ENCODE measurements around the gene UBE2K. TPM values are rescaled to one million over a fixed set of nuclear protein-coding genes. Genes with fewer than 3 reads are reported as not detected.
A peak's percentile ranks its signal among the peaks of the same experiment; 100 is the strongest.
"Not testable (repeated sequence)": the region's sequence is repeated elsewhere in the genome, so short reads cannot be mapped to it uniquely, and the experiment has no call there.

UBE2K gene
- total RNA-seq, 1 experiment from 2014 or later = 33.4 TPM

GRCh38 chr4:39785083-39785482 lies 87.1 kb downstream of the UBE2K start:
- DNase-seq (ENCODE audit: extremely low read depth, low read depth) = no peak

- no peak for DNase-seq (ENCODE audit: extremely low read depth, low read depth)
Observed at GRCh38 chr4:39786838-39787237, 88.9 kb downstream of the UBE2K start.

- DNase-seq (ENCODE audit: extremely low read depth, low read depth) = no peak
Observed at GRCh38 chr4:39792128-39792527, 94.2 kb downstream of the UBE2K start.

GRCh38 chr4:39792529-39792928 lies 94.6 kb downstream of the UBE2K start:
- no peak for DNase-seq (ENCODE audit: extremely low read depth, low read depth)

GRCh38 chr4:39792976-39793375 lies 95.0 kb downstream of the UBE2K start:
- DNase-seq (ENCODE audit: extremely low read depth, low read depth) = not testable (repeated sequence)

- no peak for DNase-seq (ENCODE audit: extremely low read depth, low read depth)
Observed at GRCh38 chr4:39802005-39802404, 104.1 kb downstream of the UBE2K start.

GRCh38 chr4:39808231-39808749 lies 110.4 kb downstream of the UBE2K start:
- DNase-seq (ENCODE audit: extremely low read depth, low read depth) = no peak

GRCh38 chr4:39812500-39812899 lies 114.6 kb downstream of the UBE2K start:
- no peak for DNase-seq (ENCODE audit: extremely low read depth, low read depth)

GRCh38 chr4:39813033-39813432 lies 115.1 kb downstream of the UBE2K start:
- DNase-seq (ENCODE audit: extremely low read depth, low read depth) = not testable (repeated sequence)

- not testable (repeated sequence) for DNase-seq (ENCODE audit: extremely low read depth, low read depth)
Observed at GRCh38 chr4:39813761-39814160, 115.8 kb downstream of the UBE2K start.

GRCh38 chr4:39814403-39815185 lies 116.7 kb downstream of the UBE2K start:
- no peak for DNase-seq (ENCODE audit: extremely low read depth, low read depth)

- no peak for DNase-seq (ENCODE audit: extremely low read depth, low read depth)
Observed at GRCh38 chr4:39818646-39819045, 120.7 kb downstream of the UBE2K start.

GRCh38 chr4:39820186-39820585 lies 122.2 kb downstream of the UBE2K start:
- no peak for DNase-seq (ENCODE audit: extremely low read depth, low read depth)

- no peak for DNase-seq (ENCODE audit: extremely low read depth, low read depth)
Observed at GRCh38 chr4:39821951-39822350, 124.0 kb downstream of the UBE2K start.

GRCh38 chr4:39822662-39823061 lies 124.7 kb downstream of the UBE2K start:
- no peak for DNase-seq (ENCODE audit: extremely low read depth, low read depth)

GRCh38 chr4:39823191-39823590 lies 125.3 kb downstream of the UBE2K start:
- DNase-seq (ENCODE audit: extremely low read depth, low read depth) = peak; percentile 27

GRCh38 chr4:39825090-39825489 lies 127.2 kb downstream of the UBE2K start:
- DNase-seq (ENCODE audit: extremely low read depth, low read depth) = no peak

GRCh38 chr4:39825741-39826231 lies 127.8 kb downstream of the UBE2K start:
- no peak for DNase-seq (ENCODE audit: extremely low read depth, low read depth)
